CD8-positive, alpha-beta memory T cell (primary cell): ENCODE data around the gene RNF208. TPM values are rescaled to one million over a fixed set of nuclear protein-coding genes. Genes with fewer than 3 reads are reported as not detected.
"Not testable (repeated sequence)": the region's sequence is repeated elsewhere in the genome, so short reads cannot be mapped to it uniquely, and the experiment has no call there.

Experiments
- CTCF ChIA-PET: fragments of 350-600 bp; sonication (Branson Sonifier 250); formaldehyde crosslinking; loops from one replicate; lab custom pipeline; 2021; ENCODE audit warnings: antibody characterized with exemption; lab: Charles Lee
- POLR2A ChIA-PET: fragments of 350-600 bp; sonication (Branson Sonifier 250); formaldehyde crosslinking; loops from one replicate; lab custom pipeline; 2021; ENCODE audit warnings: antibody characterized with exemption; lab: Charles Lee
- DNase-seq, 5 donors: peaks; one replicate each; pipeline versions ENCODE4 v3.0.0 to v3.0.0-alpha.2; 2020 to 2022; ENCODE audit warnings: mixed read lengths in 1 of 5
- H3K27ac ChIP-seq: one replicate; pipeline ENCODE4 v1.7.0; 2013; ENCODE audit warnings: low read depth, mild to moderate bottlenecking, low read length, moderate library complexity
- H3K27me3 ChIP-seq: 2 replicates; pipeline ENCODE4 v1.7.0; 2013; ENCODE audit warnings: low read length, mild to moderate bottlenecking; ENCODE audit not compliant: insufficient read depth, poor library complexity, severe bottlenecking
- H3K36me3 ChIP-seq: 2 replicates; pipeline ENCODE4 v1.7.0; 2013; ENCODE audit warnings: mild to moderate bottlenecking, low read length, moderate library complexity; ENCODE audit not compliant: insufficient read depth
- H3K4me1 ChIP-seq: 2 replicates; pipeline ENCODE4 v1.7.0; 2013; ENCODE audit warnings: mild to moderate bottlenecking, low read length, moderate library complexity; ENCODE audit not compliant: insufficient read depth
- H3K4me3 ChIP-seq: 2 replicates; pipeline ENCODE4 v1.7.0; 2013; ENCODE audit warnings: mild to moderate bottlenecking, low read length
- H3K9me3 ChIP-seq: 2 replicates; pipeline ENCODE4 v1.7.0; 2013; ENCODE audit warnings: mild to moderate bottlenecking, low read length
- H3K27ac Mint-ChIP-seq, 8 donors: one replicate each; pipeline ENCODE4 v1.8.0; 2020 to 2021; ENCODE audit warnings: mixed read lengths in 8 of 8, mild to moderate bottlenecking in 6 of 8, inconsistent platforms in 3 of 8, moderate library complexity in 3 of 8
- H3K27me3 Mint-ChIP-seq, 2 donors: one replicate each; pipeline ENCODE4 v1.8.0; 2020 to 2021; ENCODE audit warnings: mixed read lengths in 2 of 2, mild to moderate bottlenecking in 1 of 2, moderate library complexity in 1 of 2
- H3K36me3 Mint-ChIP-seq, 3 donors: one replicate each; pipeline ENCODE4 v1.8.0; 2020 to 2021; ENCODE audit warnings: mixed read lengths in 3 of 3, inconsistent platforms in 1 of 3, mild to moderate bottlenecking in 1 of 3
- H3K4me1 Mint-ChIP-seq, 3 donors: one replicate each; pipeline ENCODE4 v1.8.0; 2020 to 2021; ENCODE audit warnings: mixed read lengths in 3 of 3, inconsistent platforms in 1 of 3, mild to moderate bottlenecking in 1 of 3
- H3K4me3 Mint-ChIP-seq, 7 donors: one replicate each; pipeline ENCODE4 v1.8.0; 2020 to 2021; ENCODE audit warnings: mixed read lengths in 7 of 7, mild to moderate bottlenecking in 6 of 7, moderate library complexity in 4 of 7, inconsistent platforms in 2 of 7
- H3K9me3 Mint-ChIP-seq, 5 donors: one replicate each; pipeline ENCODE4 v1.8.0; 2020 to 2022; ENCODE audit warnings: mixed read lengths in 5 of 5, mild to moderate bottlenecking in 3 of 5, moderate library complexity in 2 of 5, inconsistent platforms in 1 of 5
- polyA plus RNA-seq: library from polyadenylated mRNA; unstranded; fragments of 300-500 nt; fragmentation: Illumina TruSeq; gene quantifications from one replicate; pipeline ENCODE4 v1.2.3, GENCODE V29; 2021
- total RNA-seq, 2 experiments: library from RNA; stranded (reverse); gene quantifications; one replicate each; pipeline ENCODE4 v1.2.3, GENCODE V29; 2021

The RNF208 gene
- total and polyA plus RNA-seq, 3 experiments from 2014 or later = 2.7 to 3.3 TPM; not detected in 1

GRCh38 chr9:137240841-137241489 lies 18.9 kb upstream of the RNF208 start, which contains the start of gene TUBB4B:
Gene TUBB4B, plus strand, starts transcription at chr9:137241287. Its CDS starts 74 bp downstream, at chr9:137241361.
- peaks cover 15 to 52% (median 17%) of the 10 kb centered on the region in 3 donors for H3K4me1 Mint-ChIP-seq
- no peaks in the 10 kb centered on the region for H3K9me3 Mint-ChIP-seq
- peaks cover 20% of the 10 kb centered on the region for H3K4me1 ChIP-seq
- peaks cover 0 to 4% of the 10 kb centered on the region in 2 donors for H3K27me3 Mint-ChIP-seq
- H3K4me3 Mint-ChIP-seq = peak within 1 kb of the TSS; percentile 88 to 95 (median 90)
- peaks cover 10% of the 10 kb centered on the region for H3K36me3 ChIP-seq
- H3K9me3 ChIP-seq = no peaks in the 10 kb centered on the region
- peak; percentile 92 to 100 (median 97) for DNase-seq
- H3K4me3 ChIP-seq = peak within 1 kb of the TSS; percentile 60
- CTCF ChIA-PET = interaction anchor here (1.0 to 4.4 kb wide), 12 partner anchors 13 to 450 kb away, joined by 3 to 43 read pairs (median 4); partner anchors contain the start of genes ANAPC2, NELFB, RNF224 and SSNA1
- peak within 1 kb of the TSS; percentile 79 for H3K27ac ChIP-seq
- H3K27ac Mint-ChIP-seq = peak within 1 kb of the TSS; percentile 82 to 95 (median 90)
- H3K27me3 ChIP-seq = no peaks in the 10 kb centered on the region
- H3K36me3 Mint-ChIP-seq = peaks cover 0 to 22% (median 5%) of the 10 kb centered on the region in 3 donors
- POLR2A ChIA-PET = interaction anchor here (0.5 to 3.4 kb wide), 19 partner anchors 15 to 441 kb away, joined by 3 to 83 read pairs (median 4); partner anchors contain the start of genes ANAPC2, MAN1B1, MRPL41 and NELFB

GRCh38 chr9:137240318-137240840 lies 18.3 kb upstream of the RNF208 start:
- H3K36me3 ChIP-seq = peaks cover 10% of the 10 kb centered on the region
- H3K4me1 ChIP-seq = peaks cover 22% of the 10 kb centered on the region
- peak; percentile 60 to 84 (median 80) for DNase-seq
- Mint-ChIP-seq H3K4me3 (peak overlapping the region in 6 of 7 donors; percentile 62 to 88 (median 78)), H3K36me3 (peaks cover 0 to 22% (median 5%) of the 10 kb centered on the region in 3 donors), H3K9me3 (no peaks in the 10 kb centered on the region), H3K27ac (peak overlapping the region in 2 of 8 donors; percentile 63 to 78), H3K4me1 (peaks cover 15 to 52% (median 17%) of the 10 kb centered on the region in 3 donors), H3K27me3 (peaks cover 0 to 4% of the 10 kb centered on the region in 2 donors)
- ChIA-PET CTCF (interaction anchor here (1.0 to 4.4 kb wide), 12 partner anchors 13 to 450 kb away, joined by 3 to 43 read pairs (median 4); partner anchors contain the start of genes ANAPC2, NELFB, RNF224 and SSNA1), POLR2A (interaction anchor here (0.5 to 3.4 kb wide), 20 partner anchors 15 to 440 kb away, joined by 3 to 83 read pairs (median 4); partner anchors contain the start of genes ANAPC2, MAN1B1, MRPL41 and NELFB)
- peak overlapping the region; percentile 79 for H3K27ac ChIP-seq
- H3K27me3 ChIP-seq = no peaks in the 10 kb centered on the region
- H3K4me3 ChIP-seq = peak overlapping the region; percentile 60
- H3K9me3 ChIP-seq = no peaks in the 10 kb centered on the region

- peak overlapping the region; percentile 79 for H3K27ac ChIP-seq
- DNase-seq, H3K9me3 ChIP-seq, H3K27me3 ChIP-seq, H3K27me3 Mint-ChIP-seq, H3K9me3 Mint-ChIP-seq: not testable (repeated sequence)
- peaks cover 22% of the 10 kb centered on the region for H3K4me1 ChIP-seq
- Mint-ChIP-seq H3K4me1 (peaks cover 15 to 52% (median 17%) of the 10 kb centered on the region in 3 donors), H3K4me3 (peak overlapping the region; percentile 28 to 88 (median 77)), H3K36me3 (peaks cover 0 to 22% (median 5%) of the 10 kb centered on the region in 3 donors), H3K27ac (peak overlapping the region in 6 of 8 donors; percentile 33 to 68 (median 56))
- H3K4me3 ChIP-seq = peak overlapping the region; percentile 60
- H3K36me3 ChIP-seq = peaks cover 10% of the 10 kb centered on the region
- CTCF ChIA-PET = interaction anchor here (0.8 to 4.4 kb wide), 8 partner anchors 9 to 211 kb away, joined by 3 to 43 read pairs (median 6); partner anchors contain the start of genes NELFB, RNF224, SLC34A3 and UAP1L1
- POLR2A ChIA-PET = interaction anchor here (0.7 to 3.4 kb wide), 11 partner anchors 16 to 312 kb away, joined by 3 to 83 read pairs (median 6); partner anchors contain the start of genes ANAPC2, MAN1B1, MRPL41 and NELFB
Measured at GRCh38 chr9:137239541-137240200, 17.6 kb upstream of the RNF208 start.

GRCh38 chr9:137237759-137238726 lies 16.0 kb upstream of the RNF208 start:
- Mint-ChIP-seq H3K4me1 (peaks cover 15 to 41% (median 15%) of the 10 kb centered on the region in 3 donors), H3K27ac (peak overlapping the region in 2 of 8 donors; percentile 50 to 75), H3K4me3 (peak overlapping the region in 2 of 7 donors; percentile 15 to 59), H3K27me3 (peaks cover 4 to 8% of the 10 kb centered on the region in 2 donors), H3K9me3 (no peaks in the 10 kb centered on the region), H3K36me3 (peaks cover 0 to 14% (median 3%) of the 10 kb centered on the region in 3 donors)
- H3K36me3 ChIP-seq = peaks cover 10% of the 10 kb centered on the region
- DNase-seq = no peak
- H3K27ac ChIP-seq = no peak overlapping the region
- H3K9me3 ChIP-seq = no peaks in the 10 kb centered on the region
- no peaks in the 10 kb centered on the region for H3K27me3 ChIP-seq
- H3K4me1 ChIP-seq = peaks cover 22% of the 10 kb centered on the region
- CTCF ChIA-PET = interaction anchor here (0.8 to 2.4 kb wide), 8 partner anchors 9 to 191 kb away, joined by 3 to 18 read pairs (median 6); partner anchors contain the start of genes CYSRT1, MAN1B1, NELFB and NPDC1
- POLR2A ChIA-PET = interaction anchor here (0.6 kb wide), 1 partner anchor 110 kb away, joined by 3 read pairs; no protein-coding TSS in a partner anchor
- H3K4me3 ChIP-seq = no peak overlapping the region

- H3K36me3 Mint-ChIP-seq = peaks cover 0 to 3% (median 0%) of the 10 kb centered on the region in 3 donors
- H3K9me3 Mint-ChIP-seq = no peaks in the 10 kb centered on the region
- Histone ChIP-seq H3K9me3 (no peaks in the 10 kb centered on the region), H3K4me1 (peaks cover 13% of the 10 kb centered on the region), H3K27me3 (no peaks in the 10 kb centered on the region), H3K36me3 (peaks cover under 1% of the 10 kb centered on the region), H3K27ac (peak overlapping the region; percentile 27), H3K4me3 (no peak overlapping the region)
- H3K27ac Mint-ChIP-seq = peak overlapping the region in 1 of 8 donors; percentile 62
- POLR2A ChIA-PET = interaction anchor here (0.8 to 1.0 kb wide), 2 partner anchors 17 to 112 kb away, joined by 3 to 4 read pairs; no protein-coding TSS in a partner anchor
- peaks cover 5 to 31% (median 6%) of the 10 kb centered on the region in 3 donors for H3K4me1 Mint-ChIP-seq
- H3K27me3 Mint-ChIP-seq = peaks cover 4 to 8% of the 10 kb centered on the region in 2 donors
- DNase-seq = no peak
- H3K4me3 Mint-ChIP-seq = peak overlapping the region in 1 of 7 donors; percentile 32
- CTCF ChIA-PET = interaction anchor here (0.6 to 2.4 kb wide), 36 partner anchors 10 to 823 kb away, joined by 3 to 18 read pairs (median 4); partner anchors contain the start of genes CYSRT1, DPP7, MAN1B1 and NELFB
Measured at GRCh38 chr9:137236936-137237421, 14.9 kb upstream of the RNF208 start.

GRCh38 chr9:137236238-137236935 lies 14.3 kb upstream of the RNF208 start:
- peaks cover 12% of the 10 kb centered on the region for H3K4me1 ChIP-seq
- H3K27ac ChIP-seq = peak overlapping the region; percentile 27
- H3K4me3 Mint-ChIP-seq = peak overlapping the region in 2 of 7 donors; percentile 37 to 40
- DNase-seq = peak; percentile 83 to 93 (median 87)
- H3K27ac Mint-ChIP-seq = peak overlapping the region in 1 of 8 donors; percentile 62
- peaks cover 4 to 11% of the 10 kb centered on the region in 2 donors for H3K27me3 Mint-ChIP-seq
- no peaks in the 10 kb centered on the region for H3K9me3 ChIP-seq
- peaks cover 5 to 31% (median 6%) of the 10 kb centered on the region in 3 donors for H3K4me1 Mint-ChIP-seq
- ChIA-PET CTCF (interaction anchor here (0.6 to 2.4 kb wide), 36 partner anchors 9 to 822 kb away, joined by 3 to 18 read pairs (median 4); partner anchors contain the start of genes CYSRT1, DPP7, MAN1B1 and NELFB), POLR2A (interaction anchor here (0.6 to 1.0 kb wide), 3 partner anchors 18 to 141 kb away, joined by 3 to 4 read pairs (median 3); no protein-coding TSS in a partner anchor)
- H3K36me3 ChIP-seq = no peaks in the 10 kb centered on the region
- H3K36me3 Mint-ChIP-seq = peaks cover 0 to 3% (median 0%) of the 10 kb centered on the region in 3 donors
- H3K4me3 ChIP-seq = no peak overlapping the region
- H3K9me3 Mint-ChIP-seq = no peaks in the 10 kb centered on the region
- no peaks in the 10 kb centered on the region for H3K27me3 ChIP-seq
